Fibroblast of peridontal ligament (primary cell): ENCODE data around the gene SCAF1.
A peak's percentile ranks its signal among the peaks of the same experiment; 100 is the strongest.

Experiments used
- DNase-seq: peaks from one replicate; pipeline ENCODE4 v3.0.0-alpha.2; 2010; ENCODE audit errors: extremely low read depth

Gene SCAF1

DNA sequence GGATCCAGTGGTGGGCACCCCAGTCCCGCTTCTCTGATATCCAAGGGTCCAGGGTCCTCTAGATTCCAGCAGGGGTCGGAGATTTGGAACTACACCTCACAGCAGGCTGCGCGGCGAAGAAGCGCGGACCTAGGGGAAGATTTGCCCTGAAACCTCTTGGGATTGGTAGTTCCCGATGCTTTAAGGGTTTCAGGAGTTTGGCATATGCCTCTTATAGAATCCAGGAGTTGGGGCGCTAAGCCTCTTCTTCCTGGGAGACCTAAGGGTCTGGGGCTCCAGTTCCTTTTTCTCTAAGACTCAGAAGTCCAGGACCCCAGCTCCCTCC lies 24.1 kb downstream of the SCAF1 start:
- DNase-seq, result no peak

- DNase-seq, result no peak
Measured at GRCh38 chr19:49667473-49667872, 25.5 kb downstream of the SCAF1 start.

- no peak for DNase-seq
Measured at GRCh38 chr19:49669516-49669915, 27.5 kb downstream of the SCAF1 start.

DNA sequence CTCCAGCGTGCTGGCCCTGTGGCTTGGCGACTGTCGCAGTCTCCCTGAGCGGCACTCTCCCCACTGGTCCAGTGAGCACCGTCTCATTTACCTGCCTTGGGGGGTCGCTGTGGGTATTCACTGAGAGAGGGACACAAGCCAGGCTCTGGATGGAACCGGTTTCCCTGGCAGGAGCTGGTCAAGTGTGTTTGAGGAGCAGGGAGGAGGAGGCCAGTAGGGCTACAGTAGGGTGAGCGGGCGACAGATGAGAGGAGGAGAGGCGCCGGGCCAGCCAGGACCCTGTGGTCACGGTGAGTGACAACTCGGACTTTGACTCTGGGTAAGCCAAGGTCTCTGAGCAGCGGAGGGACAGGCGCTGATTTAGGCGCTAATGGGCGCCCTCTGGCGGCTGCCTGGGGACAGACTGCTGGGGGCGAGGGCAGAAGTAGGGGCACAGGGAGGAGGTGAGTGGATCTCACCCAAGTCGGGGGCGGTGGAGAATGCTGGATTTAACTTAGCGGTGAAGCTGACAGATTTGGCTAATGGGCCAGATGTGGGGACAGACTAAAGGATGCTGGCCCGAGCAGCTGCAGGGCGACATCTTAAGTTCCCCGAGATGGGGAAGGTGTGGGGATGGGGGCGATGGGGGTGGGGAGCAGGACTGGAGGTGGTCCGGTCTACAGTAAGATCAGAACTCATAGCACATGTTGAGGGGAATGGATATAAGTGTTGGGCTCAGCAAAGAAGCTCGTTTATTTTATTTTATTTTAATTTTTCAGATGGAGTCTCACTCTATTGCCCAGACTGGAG lies 30.3 kb downstream of the SCAF1 start:
- peak; percentile 59 for DNase-seq

GRCh38 chr19:49676136-49676783 lies 34.3 kb downstream of the SCAF1 start:
- peak; percentile 96 for DNase-seq

- DNase-seq, result peak; percentile 100
Measured at GRCh38 chr19:49676784-49677230, 34.8 kb downstream of the SCAF1 start.

DNA sequence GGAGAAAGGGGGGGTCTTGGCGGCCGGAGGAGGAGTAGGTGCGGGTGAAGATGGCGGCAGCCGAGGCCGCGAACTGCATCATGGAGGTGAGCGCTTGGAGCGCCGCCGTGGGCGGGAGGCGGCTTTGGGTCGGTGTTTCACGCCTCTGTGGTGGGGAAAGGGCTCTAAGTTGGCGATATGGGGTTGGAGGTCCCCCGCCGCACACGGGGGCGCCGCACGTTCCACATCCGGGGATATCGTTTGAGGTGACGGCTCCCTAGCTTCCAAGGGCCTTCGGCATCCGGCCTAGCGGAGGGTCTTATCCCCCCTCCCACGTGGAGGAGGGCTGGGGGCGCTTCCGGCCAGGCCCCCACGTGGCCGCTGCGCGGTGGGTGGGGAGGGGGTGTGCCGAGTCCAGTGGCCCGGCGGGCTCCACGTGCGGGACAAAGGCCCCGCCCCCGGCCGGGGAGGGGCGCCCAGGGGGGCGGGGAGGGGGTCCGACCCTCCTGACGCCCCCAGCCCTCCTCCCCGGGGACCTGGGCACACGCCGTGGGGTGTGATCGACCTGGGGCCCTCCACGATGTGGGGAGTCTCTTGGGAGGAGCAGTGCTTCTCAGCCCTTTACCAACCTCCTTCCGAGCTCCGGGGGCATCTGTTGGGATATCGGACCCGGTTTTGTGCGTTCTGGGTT lies 35.4 kb downstream of the SCAF1 start, which contains the start of gene PRMT1:
TSS of gene PRMT1 (plus strand) at position 41 of the 670 bp plus-strand sequence. CDS start at position 51, 10 bp downstream.
- no peak for DNase-seq

GRCh38 chr19:49677901-49678674 lies 36.1 kb downstream of the SCAF1 start:
- peak; percentile 54 for DNase-seq

DNA sequence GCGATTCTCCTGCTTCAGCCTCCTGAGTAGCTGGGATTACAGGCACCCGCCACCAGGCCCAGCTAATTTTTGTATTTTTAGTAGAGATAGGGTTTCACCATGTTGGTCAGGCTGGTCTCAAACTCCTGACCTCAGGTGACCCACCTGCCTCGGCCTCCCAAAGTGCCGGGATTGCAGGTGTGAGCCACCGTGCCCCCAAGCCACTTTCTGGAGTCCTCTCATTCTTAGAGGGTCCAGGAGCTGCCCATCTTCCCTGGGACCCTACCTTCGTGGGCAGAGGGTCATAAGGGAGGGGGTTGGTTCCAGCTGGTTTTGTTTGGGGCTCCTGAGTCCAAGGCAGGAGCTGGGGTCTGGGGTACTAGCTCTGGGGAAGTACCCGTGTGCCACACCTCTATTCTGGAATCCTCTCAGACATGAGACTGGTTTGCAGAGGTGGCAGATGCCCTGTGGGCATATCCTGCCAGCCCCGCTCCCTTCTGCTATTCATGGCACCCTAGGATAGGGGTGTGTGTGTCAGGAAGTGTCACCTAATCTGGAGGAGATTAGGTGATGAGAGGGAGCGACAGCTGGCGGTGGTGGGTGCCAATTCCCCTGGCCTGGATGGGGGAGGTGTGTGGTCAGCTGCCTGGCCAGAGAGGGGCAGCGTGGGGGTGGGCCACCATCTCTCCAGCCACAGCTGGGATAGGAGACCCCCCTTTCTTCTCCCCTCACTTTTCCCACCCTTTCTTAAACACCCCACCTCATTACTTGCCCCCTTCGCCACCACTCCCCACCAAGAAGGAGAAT lies 37.2 kb downstream of the SCAF1 start:
- DNase-seq, result no peak

- no peak for DNase-seq
Measured at GRCh38 chr19:49679771-49680413, 37.9 kb downstream of the SCAF1 start.

DNA sequence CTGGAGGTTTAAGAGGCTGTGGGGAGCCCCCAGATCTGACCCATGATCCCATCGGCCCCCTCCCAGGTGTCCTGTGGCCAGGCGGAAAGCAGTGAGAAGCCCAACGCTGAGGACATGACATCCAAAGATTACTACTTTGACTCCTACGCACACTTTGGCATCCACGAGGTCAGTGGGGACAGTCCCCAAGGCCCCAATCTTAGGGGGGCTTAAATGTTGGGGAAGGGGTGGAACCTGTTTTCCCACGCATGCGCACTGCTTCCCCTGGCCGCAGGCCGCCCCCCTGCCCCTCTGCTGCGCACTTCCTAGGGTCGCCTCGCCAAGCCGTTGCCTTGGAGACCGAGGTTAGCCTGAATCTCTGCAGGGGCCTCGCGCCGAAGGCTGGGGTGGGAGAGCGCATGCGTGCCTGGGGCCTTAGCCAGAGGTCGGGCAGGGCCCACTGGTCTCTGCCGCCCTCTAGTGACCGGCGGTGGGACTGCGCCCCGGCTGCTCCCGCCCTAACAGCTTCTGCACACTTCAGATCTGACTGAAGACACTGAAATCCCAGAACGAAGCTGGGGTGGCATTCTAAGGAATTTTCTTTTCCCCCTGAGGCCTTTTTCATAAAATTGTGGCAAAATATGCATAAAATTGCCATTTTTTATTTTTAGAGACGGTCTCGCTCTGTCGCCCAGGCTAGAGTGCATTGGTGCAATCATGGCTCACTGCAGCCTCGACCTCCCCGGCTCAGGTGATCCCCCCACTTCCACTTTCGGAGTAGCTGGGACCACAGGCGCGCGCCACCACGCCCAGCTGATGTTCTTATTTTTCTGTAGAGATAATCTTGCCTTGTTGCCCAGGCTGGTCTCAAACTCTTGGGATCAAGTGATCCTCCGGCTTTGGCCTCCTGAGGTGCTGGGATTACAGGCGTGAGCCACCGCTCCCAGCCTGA lies 38.7 kb downstream of the SCAF1 start:
- DNase-seq, result peak; percentile 78

- DNase-seq, result no peak
Measured at GRCh38 chr19:49681830-49682229, 39.8 kb downstream of the SCAF1 start.

GRCh38 chr19:49682274-49682673 lies 40.3 kb downstream of the SCAF1 start:
- peak; percentile 25 for DNase-seq

- DNase-seq, result no peak
Measured at GRCh38 chr19:49683814-49684250, 41.8 kb downstream of the SCAF1 start.

- no peak for DNase-seq
Measured at GRCh38 chr19:49684251-49684982, 42.4 kb downstream of the SCAF1 start.

DNA sequence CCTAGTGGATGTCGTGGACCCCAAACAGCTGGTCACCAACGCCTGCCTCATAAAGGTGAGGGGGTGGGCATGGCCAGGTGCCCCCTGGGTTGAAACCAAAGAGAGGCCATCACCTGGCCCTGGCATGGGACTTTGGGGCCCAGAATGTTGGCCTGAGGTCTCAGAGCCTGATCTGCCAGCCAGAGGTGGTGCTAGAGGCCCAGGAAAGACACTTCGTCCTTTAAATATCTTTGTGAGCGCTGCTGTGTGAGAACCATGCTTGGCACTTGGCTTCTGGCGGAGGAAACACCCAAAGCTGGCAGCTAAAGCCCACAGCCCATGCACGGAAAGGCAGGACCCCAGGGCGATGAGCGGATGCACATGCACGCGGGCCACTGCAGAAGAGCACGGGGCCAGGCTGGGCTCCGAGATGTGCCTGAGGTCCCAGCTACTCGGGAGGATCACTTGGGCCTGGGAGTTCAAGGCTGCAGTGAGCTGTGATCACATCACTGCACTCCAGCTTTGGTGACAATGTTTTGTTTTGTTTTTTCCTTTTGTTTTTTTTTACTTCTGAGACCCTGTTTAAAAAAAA lies 43.1 kb downstream of the SCAF1 start:
- DNase-seq, result no peak

- DNase-seq, result no peak
Measured at GRCh38 chr19:49685845-49686332, 43.9 kb downstream of the SCAF1 start.

DNA sequence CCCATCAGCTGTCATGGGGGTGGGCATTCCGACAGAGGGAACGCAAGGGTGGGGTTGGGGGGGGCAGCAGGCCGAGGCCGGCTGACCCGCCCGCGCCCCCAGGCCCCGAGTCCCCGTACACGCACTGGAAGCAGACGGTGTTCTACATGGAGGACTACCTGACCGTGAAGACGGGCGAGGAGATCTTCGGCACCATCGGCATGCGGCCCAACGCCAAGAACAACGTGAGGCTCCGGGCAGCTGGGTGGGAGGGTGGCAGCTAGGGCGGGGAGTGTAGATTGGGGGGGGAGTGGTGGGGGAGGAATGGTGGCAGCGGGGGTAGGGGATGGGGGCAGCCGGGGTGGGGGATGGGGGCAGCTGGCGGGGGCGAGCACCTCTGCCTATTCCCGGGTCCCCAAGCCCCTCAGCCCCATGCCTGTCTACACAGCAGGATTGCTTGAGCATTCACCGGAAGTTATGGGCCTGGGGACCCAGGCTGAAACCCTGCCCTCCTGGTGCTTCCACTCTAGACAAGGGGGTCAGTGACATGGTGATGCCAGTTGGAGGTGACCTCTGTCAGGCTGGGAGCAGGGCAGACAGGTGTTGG lies 44.6 kb downstream of the SCAF1 start:
- DNase-seq, result no peak
